Measurements from ENCODE around the gene TMEM158.

Gene TMEM158

DNA sequence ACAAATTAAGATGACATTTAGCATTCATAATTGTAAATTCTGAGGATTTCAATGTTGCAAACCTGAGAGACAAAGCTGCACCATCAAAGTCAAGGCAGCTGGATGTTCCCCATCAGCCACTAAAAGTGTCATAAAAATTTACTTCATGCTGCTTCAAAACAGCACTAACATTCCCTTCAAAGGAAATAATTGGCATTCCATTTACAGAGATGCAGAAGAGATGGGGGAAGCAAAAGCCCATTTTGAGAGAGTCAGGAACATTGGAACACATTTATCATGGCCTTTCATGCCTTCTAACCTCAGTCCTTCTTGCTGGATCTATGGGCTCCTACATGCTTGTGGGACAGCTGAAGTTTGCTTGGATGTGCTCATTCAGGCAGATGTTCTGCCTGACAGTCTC, 6.4 kb upstream of the TMEM158 start:
- no peak for DNase-seq

DNA sequence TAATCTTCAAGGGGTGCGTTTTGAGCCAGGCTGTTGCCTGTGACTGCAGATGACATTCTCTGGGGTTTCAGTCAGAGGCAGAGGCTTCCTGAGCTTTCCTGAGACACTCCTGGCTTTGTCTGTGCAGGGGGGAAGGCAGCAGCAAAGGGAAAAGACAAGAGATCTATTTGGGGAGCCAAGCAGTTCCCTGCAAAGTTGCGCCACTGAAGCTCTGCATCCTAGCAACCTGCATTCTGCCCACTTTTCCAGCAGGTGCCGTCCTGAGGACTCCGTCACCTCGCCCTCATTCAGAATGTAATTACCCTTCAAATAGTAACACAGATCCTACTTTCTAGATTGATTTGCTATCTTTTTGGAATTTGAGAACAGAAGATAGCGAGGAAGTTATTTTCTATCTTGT, 1.9 kb upstream of the TMEM158 start:
- DNase-seq = no peak

DNA sequence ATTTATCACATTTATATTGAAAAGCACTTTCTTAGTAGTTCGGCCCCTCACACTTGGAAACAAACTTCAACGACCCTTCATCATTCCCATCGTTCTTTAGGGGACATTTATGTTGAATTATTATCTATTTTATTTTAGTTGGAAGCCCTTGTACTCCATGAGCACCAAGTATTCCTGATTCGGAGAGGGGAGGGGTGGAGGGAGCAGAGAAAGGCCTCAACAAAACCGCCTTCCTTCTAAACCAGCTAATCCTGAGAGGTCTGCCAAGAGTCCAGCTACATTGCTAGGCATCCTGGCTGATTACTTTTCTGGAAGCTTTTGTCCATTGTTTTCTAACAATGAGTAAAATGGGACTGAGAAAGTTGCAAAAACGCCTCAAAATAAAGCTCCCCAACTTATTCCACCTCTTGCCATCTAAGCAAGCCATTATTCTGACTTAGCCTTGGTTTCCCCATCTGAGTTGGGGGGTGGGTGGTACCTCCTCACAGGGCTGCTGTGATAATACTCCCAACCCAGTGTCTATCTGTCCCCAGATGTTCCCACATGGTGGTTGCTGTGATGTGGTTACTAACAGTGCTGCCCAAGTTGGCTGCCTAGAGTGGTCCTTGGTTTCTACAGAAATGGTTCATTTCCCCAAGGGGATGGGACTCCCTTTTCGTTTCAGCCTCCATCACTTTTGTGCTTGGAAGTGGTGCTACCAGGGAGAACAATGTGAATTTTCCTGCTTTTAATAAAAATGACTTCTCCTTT, 1.2 kb upstream of the TMEM158 start:
- DNase-seq = no peak

DNA sequence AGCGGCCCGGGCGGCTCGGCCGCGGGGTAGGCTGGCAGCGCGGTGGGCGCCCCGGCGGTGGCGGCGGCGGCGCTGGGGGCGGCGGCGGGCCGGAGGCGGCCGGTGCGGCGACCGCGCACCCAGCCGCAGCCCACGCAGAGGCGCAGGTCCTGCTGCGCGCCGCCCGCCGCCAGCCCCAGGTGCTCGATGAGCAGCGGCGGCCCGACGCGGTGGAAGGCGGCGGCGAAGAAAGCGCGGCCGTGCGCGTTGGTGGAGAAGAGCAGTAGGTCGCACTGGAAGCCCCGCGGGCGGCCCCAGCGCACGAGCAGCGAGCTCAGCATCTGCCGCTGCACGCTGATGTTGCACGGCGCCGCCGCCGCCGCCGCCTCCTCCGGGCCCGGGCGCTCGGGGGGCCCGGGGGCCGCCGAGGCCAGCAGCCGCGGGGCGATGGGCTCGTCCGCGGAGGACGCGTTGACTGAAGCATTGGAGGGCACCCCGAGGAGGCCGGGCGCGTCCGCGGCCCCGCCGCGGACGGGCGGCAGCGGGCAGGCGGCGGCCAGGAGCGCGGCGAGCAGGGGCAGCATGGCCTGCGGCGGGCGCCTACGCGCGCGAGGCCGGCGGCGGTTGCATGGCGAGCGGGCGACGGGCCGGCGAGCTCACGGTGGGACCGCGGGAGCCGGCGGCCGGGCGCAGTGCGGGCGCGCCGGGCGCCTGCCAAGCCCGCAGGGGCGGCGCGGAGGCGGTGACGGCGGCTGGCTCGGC, 452 bp downstream of the TMEM158 start:
- DNase-seq = peak; percentile 50

DNA sequence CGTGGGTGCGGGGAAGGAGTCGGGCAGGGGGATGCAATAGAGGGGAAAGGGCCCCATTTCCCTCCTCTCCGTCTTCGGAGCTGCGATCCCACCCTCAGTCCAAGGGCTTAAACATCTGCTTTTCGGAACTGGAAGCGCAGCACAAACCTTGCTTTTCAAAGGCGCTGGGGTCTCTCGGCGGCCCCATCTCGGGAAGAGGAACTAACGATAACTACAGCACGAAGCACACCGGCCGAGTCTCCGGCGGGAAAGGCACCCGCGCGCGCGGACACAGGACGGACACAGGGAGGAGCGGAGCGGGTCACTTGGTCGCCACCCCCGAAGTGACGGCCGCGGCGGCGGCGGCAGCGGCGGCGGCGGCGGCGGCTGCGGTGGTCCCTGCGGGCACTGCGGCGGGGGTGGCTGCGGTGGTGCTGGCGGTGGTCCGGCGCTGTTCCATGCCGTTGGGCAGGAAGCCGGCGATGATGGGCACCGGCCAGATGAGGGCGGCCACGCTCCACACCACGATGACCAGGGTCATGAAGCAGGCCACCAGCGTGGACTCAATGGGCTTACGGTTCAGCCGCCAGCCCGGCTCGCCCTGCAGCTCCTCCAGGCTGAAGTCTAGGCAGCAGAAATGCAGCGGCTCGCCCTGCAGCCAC, 1.1 kb downstream of the TMEM158 start:
- DNase-seq = peak; percentile 12

DNA sequence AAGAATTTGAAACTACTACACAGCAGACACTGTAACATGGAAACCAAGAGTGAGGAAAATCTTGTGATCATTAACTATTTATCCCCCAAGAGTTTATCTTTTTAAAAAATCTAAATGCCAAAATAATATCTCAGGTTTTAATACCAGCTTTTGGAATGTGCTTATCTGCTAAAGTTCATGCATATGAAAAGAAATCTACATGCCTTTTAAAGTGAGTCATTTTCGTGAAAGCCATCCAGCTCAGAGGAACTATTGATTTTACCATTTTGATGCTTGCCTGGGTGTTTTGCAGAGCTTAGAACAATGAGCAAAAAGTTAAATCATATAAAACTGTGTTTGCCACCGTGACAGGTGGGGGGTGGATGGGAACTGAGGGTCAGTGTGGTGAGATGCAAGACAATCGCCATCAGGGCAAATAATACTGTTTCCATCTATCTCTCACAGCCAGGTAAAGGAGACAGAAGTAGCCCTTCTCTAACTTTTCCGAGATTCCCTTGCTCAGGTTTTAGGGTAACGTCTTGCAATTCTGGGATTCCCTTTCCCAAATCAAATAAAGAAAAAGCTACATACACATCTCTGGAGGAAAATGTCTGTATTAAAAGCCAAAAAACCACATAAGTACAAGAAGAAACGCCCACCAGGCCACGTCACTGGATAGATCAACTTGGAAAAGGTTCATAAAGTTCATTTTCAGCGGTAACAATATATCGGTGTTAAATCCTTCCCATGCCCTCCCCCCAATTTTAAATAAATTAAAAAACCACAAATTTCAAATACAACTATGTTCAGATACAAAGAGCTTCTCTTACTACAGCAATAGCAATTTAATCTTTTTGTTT, 2.0 kb downstream of the TMEM158 start:
- DNase-seq = no peak

DNA sequence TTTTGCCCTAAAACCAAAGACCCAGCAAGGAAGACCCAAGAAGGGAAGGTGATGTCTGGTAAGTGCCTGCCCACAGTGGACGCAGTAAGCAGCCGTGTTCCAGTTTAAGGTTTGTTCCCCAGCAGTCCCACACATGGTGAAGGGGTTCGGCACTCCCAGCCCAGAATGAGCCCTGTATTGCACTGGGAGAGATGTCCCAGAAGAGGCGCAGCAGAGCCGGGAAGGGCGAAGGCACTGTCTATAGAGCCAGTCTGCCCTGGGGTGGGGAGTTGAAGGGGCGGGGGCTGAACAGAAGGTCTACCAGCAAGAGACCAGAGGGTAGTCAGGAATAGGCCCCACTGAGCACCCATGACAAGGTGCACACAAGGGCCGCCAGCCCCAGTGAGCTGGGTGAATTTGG, 6.4 kb downstream of the TMEM158 start:
- no peak for DNase-seq

DNA sequence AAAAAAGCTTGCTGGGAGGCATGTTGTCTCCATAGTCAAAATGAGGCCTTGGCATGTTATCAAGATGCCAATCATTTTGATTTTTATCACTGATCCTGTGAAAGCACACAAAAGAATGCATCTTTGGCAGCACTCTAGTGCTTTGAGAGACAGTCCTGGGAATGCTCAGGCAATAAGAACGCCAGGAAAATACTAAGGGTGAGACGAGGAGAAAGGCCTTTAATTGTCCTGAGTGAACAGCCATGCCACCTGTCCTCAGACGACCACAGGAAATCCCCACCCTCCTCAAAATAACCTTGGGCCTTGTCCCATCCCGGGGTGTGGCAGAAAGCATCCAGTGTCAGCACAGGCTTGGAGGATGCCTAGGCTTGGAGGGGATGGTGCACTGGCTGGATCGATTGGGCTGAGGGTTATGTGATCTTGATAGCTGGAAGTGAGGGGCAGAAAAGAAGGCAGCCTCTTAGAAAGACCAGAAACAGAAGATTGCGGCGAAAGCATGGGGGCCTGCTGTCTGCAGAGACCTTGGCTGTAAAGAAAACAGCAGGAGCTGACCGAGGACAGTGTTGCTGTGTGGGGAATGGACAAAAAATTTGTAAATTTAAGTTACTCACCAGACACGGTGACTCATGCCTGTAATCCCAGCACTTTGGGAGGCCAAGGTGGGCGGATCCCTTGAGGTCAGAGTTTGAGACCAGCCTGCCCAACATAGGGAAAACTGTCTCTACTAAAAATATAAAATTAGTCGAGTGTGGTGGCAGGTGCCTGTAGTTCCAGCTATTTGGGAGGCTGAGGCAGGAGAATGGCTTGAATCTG, 7.3 kb downstream of the TMEM158 start:
- DNase-seq = no peak

DNA sequence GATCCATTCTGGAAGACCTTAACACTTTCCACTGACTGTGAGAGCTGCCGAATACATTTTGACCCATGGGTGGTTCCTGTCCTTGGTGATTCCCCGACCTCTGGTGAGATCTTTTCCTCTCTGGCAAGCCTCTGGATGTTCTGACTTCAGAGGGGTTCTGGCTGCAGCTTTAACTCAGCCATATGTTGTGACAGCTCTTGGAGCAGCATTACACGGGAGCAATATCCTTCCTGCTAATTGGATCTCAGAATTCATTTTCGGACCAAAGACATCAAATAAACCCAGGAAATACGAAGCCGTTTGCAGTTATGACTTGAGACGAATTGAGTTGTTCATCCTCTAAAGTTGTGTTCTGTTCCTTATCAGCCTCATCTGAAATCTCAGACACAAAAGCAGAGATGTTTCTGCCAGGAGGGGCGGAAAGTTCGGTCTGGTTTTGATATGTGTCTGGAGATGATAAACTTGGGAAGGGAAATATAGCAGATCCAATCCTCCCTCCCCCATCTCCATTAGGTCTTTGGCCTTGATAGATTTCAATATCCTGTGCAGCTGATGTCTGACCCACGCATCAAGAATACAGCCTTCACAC, 10.0 kb downstream of the TMEM158 start:
- DNase-seq = no peak

DNA sequence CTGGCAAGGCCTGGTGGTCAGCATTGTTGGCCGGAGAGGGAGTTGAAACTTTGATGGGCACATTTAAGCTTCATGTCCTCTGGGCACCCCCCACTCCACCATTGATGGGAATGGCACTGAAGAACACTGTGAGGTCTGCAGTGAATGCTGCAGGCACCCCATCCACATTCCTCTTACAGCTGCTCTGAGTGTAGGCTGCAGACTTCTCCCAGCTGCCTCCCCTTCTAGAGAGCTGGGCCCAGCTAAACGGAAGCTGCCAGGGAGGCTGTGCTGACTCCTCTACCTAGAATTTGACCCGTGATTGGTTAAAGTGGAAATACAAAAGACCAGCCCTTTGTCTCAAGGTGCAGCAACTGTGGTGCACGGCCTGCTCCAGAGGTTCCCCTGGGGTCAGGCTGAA, 10.6 kb downstream of the TMEM158 start:
- DNase-seq = no peak

DNA sequence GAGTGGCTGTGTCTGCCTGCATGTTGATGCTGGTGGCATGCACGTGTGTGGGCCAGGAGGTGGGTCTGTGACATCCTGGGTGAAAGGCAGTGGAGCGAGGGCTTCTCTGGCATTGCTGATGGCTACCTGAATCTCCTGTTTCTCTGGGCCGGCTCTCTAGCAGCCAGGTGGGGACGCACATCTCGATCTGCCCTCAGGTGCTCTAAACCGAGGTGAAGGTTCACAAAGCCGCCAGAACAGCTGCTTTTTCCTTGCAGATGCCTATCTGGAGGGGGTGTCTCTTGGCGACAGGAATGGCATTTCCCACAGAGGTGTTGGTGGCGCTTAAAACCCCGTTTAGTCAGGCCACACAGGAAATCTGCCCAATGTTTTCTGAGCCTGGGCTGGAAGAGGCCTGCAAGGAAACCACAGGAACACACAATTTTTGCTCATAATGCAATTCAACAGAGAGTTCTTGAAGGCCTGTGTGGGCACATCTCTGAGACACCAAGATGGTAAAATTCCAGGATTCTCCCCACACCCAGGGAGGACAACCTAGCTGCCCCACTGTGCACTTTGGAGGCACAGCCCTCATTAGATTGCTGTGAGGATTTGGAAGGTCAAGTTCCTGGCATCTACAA, 11.9 kb downstream of the TMEM158 start:
- no peak for DNase-seq

DNA sequence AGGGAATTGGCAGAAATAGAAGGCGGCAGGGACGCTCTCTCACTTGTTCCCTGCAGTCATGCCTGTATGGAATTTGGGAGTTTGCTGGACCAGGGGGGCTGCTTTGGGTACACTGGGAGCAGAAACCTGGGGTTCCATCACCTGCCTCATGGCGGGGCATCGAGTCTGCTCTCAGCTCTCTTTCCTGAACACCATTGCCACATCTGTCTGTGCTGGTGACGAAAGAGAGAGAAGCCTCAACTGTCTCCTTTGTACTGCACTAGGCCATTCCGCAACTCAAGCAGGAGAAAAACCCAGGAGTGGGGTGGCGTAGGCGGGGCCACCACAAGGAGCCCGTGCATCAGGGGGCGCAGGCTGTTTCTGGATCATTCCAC, 14.0 kb downstream of the TMEM158 start:
- DNase-seq = no peak

DNA sequence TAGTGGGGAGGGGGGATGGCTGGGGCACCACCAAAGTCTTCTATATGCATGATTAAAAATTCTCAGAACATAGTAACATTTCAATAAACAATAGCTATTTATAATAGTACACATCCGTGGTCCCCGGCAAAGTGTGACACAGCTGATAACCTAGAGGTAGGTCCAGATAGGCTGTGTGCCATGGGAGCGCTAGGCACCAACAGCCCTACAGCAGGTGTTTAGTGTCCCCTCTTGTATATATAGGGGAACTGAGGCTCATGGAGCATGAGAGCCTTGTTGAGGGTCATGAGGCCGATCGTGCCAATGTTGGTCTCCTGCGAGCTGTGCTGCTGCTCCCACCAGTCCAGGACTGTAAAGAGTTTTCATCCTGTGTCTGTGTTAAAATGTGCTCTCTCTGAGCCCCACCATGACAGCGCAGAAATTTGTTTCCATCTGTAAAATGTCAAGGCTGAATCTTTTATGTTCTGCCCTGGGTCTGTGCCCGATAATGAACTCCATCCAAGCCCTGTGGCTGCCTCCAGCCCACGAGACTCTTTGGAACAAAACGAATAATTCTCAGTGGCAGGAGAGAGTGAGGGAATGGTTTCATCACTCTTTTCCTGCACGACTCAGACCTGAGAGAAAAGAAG, 14.5 kb downstream of the TMEM158 start:
- no peak for DNase-seq

DNA sequence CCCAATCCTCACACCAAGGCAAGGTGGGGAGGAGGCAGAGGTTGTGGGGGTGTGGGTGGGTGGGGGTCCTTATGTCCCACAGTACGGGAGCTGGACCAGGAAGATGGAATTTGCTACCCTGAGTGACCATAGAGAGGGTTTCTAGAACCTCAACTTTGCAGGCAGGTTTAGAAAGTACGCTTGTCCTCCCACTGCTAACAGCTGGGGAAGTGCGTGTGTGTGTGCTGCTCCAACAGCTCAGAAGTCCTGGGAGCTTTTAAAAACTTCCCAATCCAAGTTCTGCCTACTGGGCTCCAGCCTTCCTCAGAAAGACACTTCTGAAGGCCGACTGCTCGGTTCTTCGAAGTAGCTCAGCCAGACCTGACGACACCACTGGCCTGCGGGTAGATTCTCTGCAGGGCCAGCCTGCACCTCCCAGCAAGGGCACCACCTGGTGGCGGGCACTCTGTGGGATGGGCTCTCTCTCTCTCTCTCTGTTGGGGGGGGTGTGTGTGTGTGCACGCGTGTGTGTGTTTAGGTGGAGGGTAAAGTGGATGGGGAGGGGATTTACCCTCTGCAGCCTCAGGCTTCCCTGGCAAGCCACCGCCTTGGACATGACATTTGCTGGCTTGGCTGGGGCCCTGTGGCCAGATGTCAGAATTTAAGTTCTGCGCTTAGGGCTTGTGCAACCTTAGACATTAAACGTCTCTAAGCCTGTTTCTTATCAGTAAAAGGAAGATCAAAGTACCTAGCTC, 15.6 kb downstream of the TMEM158 start:
- peak; percentile 89 for DNase-seq

DNA sequence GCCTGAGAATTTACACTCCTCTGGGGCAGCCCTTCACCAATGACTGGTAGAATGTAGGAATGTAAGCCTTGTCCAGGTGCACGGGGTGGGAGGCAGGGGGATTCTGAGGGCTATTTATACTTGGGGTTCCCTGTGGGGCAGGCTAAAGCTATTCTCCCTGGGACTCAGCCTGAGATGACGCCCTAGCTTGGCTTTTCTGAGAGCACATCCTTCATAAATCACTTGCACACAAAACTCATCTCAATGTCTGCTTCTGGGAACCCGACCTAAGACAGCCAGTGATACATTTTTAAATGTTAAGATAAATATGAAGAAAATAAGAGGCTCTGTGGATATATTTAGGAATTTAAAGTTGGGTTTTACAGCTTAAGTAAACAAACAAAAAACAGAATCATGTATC, 16.6 kb downstream of the TMEM158 start:
- DNase-seq = no peak

DNA sequence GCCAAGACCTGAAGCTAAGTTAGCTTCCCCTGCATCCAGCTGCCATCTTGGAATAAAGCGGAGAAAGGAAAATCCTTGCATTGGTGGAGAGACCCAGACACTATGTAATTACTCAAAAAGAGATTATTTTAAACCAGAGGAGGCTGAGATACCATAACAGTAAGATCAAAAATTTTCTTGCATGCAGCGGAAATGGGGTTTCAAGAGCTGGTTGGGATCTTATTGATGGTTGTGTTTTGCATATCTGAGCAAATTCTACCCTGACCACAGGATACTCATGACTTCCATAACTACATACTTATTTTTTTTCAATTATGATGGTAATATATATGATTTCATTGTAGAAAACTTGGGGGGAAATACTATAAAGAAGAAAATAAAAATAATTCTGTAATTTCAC, 17.5 kb downstream of the TMEM158 start:
- DNase-seq = no peak

DNA sequence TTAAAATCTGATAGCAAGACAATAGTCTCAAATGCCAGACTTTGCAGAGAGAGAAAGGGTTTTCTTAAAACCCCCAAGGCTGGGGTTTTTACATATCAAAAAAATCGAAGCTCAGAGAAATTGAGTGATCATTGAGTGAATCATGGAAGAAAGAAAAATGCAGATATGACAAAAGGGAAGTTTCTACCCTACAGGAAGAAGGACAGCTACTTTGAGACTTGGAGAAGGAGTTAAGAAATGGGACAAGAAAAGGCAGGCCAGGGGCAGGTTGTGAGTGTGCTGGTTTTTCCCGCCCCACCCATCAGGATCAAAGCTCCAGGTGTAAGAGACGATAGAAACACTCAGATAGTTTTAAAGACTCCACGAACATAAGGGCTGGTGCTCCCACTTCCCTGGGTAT, 18.6 kb downstream of the TMEM158 start:
- no peak for DNase-seq

DNA sequence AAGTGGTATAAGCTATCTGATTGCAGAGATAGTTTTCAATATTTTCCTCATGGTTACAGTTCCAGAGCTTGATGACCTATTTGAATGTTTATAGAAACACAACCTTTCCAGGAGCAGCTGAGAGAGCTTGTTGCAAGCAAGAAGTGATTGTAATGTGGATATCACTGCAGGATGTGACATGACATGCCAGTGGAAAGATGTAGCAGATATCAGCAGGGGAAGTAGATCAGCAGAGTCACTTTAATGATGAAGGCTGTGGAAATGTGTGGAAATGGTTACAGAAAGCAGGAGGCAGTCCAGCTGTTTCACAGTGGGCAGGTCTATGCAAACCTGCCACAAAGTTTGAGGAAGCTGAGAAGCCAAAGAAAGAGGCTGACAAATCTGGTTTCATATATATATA, 21.0 kb downstream of the TMEM158 start:
- no peak for DNase-seq

DNA sequence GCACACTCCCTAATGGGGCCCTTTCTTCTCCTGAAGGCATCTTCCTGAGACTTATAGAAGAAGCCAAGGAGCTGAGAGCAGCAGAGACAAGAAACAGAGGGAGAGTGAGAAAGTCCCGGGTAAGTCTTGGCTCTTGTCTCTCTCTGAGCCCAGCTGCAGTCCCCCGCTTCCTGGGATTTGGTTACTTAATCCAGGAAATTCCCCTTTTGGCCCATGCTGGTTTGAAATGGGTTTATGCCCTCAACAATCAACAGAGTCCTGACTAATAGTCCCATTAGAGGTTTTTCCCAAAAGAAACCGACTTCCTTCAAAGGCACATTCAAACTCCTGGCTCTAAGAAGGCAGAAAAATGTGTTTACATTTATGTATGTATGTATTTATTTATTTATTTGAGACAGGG, 22.0 kb downstream of the TMEM158 start:
- no peak for DNase-seq
